Measurements from ENCODE around the gene OR5T2.

- TF ChIP-seq CTCF (conservative IDR thresholded peaks at IDR 0.05; ENCODE audit: low read length) (no peak), EZH2phosphoT487 (IDR thresholded peaks at IDR 0.05; ENCODE audit: borderline replicate concordance, low read depth, low read length) (no peak)
Measured at GRCh38 chr11:56251954-56252353, 17.9 kb upstream of the OR5T2 start, which contains the start of gene OR5T3.
